GM23338 (cell line): ENCODE measurements around the gene LRRC27.

Experiments used
- CTCF ChIP-seq, 2 experiments: fragments of 200-600 bp in 1 of 2; sonication (generic) in 1 of 2; conservative IDR thresholded peaks; 2 replicates each; pipeline versions ENCODE4 v1.5.1 to v1.6.1; 2016 to 2017; ENCODE audit warnings: antibody characterized with exemption in 2 of 2, low read depth in 2 of 2, mild to moderate bottlenecking in 2 of 2, moderate library complexity in 1 of 2
- ETS1 ChIP-seq: IDR thresholded peaks from 2 replicates; pipeline ENCODE4 v1.6.1; 2016; ENCODE audit warnings: antibody characterized with exemption
- EZH2 ChIP-seq: fragments of 200-600 bp; sonication (generic); IDR thresholded peaks from one replicate; pipeline ENCODE4 v1.8.0; 2017; ENCODE audit warnings: antibody characterized with exemption, mild to moderate bottlenecking, low read depth; ENCODE audit not compliant: unreplicated experiment
- JUNB ChIP-seq: IDR thresholded peaks from one replicate; pipeline ENCODE4 v1.6.1; 2016; ENCODE audit warnings: antibody characterized with exemption; ENCODE audit not compliant: unreplicated experiment
- POLR2AphosphoS5 ChIP-seq: IDR thresholded peaks from 2 replicates; pipeline ENCODE4 v1.6.1; 2016; ENCODE audit warnings: antibody characterized with exemption, low read depth
- REST ChIP-seq: IDR thresholded peaks from one replicate; pipeline ENCODE4 v1.6.1; 2018; ENCODE audit warnings: antibody characterized with exemption; ENCODE audit not compliant: unreplicated experiment

- TF ChIP-seq CTCF (conservative IDR thresholded peaks at IDR 0.05; ENCODE audit: low read depth in 2 of 2) (no peak), ETS1 (no peak), JUNB (no peak), REST (no peak), EZH2 (no peak), POLR2AphosphoS5 (no peak)
Observed at GRCh38 chr10:132349766-132350165, 17.8 kb downstream of the LRRC27 start.
